HG02870 (cell line): Measurements from ENCODE around the gene RPL39L.

Source experiments
- ATAC-seq: cut with Tn5 transposase; IDR thresholded peaks from one replicate; pipeline ENCODE4 v1.9.1; 2021; ENCODE audit warnings: mild to moderate bottlenecking, moderate library complexity; ENCODE audit not compliant: unreplicated experiment

Gene RPL39L

GRCh38 chr3:187101184-187102072 lies 37.9 kb downstream of the RPL39L start:
- ATAC-seq: no peak

DNA sequence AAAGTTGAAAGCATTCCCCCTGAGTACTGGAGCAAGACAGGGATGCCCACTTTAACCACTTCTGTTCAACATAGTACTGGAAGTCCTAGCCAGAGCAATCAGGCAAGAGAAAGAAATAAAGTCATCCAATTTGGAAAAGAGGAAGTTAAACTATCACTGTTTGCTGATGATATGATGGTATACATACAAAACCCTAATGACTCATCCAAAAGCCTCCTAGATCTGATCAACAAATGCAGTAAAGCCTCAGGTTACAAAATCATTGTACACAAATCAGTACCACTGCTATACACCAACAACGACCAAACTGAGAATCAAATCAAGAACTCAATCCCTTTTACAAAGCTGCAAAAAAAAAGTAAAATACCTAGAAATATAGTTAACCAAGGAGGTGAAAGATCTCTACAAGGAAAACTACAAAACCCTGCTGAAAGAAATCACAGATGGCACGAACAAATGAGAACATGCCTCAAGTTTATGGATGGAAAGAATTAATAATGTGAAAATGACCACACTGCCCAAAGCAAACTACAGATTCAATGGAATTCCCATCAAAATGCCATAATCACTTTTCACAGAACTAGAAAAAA lies 40.3 kb downstream of the RPL39L start:
- ATAC-seq: no peak

DNA sequence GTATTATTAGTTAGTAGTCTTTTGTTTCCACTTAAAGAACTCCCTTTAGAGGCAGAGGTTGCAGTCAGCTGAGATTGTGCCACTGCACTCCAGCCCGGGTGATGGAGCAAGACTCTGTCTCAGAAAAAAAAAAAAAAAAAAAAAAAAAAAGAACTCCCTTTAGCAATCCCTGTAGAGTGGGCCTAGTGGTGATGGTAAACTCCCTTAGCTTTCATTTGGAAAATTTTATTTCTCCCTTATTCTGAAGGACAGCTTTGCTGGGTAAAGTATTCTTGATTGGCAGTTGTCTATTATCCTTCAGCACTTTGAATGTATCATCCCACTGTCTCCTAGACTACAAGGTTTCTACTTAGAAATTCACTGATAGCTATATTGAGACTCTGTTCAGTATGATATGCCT lies 46.0 kb downstream of the RPL39L start:
- ATAC-seq: no peak

DNA sequence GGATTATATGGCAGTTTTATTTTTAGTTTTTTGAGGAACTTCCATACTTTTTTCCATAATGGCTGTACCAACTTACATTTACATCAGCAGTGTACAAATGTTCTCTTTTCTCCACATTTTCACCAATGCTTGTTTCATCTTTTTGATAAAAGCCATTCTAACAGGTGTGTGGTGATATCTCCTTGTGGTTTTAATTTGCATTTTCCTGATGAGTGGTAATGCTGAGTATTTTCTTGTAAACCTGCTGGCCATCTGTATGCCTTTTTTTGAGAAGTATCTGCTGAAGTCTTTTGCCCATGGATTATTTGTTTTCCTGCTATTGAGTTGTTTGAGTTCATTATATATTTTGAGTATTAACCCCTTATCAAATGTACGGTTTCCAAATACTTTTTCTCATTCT lies 50.6 kb downstream of the RPL39L start:
- ATAC-seq: no peak

DNA sequence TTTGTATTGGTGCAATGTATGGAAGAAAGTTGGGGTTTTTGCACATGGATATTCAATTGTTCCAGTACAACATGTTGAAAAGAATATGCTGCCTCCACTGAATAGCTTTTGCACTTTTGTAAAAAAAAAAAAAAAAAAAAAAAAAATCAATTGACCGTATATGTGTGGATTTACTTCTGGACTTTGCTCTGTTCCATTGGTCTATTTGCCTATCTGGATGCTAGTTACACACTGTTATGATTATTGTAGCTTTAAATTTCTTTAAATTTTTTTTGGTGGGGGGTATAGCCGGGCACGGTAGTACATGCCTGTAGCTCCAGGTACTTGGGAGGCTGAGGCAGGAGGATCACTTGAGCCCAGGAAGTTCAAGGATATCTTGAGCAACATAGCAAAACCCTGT lies 52.5 kb downstream of the RPL39L start:
- no peak for ATAC-seq

GRCh38 chr3:187085933-187086332 lies 53.4 kb downstream of the RPL39L start:
- no peak for ATAC-seq

- no peak for ATAC-seq
These were observed 54.2 kb downstream of the RPL39L start for GRCh38 chr3:187085021-187085666.

DNA sequence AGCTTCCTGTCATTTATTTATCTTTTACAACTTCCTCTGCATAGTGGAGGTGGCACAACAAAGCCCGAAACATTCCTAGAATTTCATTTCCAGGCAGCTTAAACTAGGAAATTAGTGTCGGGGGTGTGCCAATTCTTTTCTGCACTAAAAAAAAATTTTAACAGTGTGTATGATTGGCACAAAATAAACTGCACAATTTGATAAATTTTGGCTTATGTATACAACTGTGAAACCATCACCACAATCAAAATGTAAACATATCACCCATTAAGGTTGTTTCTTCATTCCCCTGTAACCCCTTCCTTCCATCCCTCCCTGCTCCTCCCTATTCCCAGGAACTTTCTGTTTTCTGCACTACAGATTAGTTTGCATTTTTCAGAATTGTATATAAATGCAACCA lies 54.7 kb downstream of the RPL39L start:
- ATAC-seq: no peak

- ATAC-seq: no peak
These were observed 55.2 kb downstream of the RPL39L start for GRCh38 chr3:187084126-187084525.

- no peak for ATAC-seq
These were observed 56.4 kb downstream of the RPL39L start for GRCh38 chr3:187082758-187083375.

DNA sequence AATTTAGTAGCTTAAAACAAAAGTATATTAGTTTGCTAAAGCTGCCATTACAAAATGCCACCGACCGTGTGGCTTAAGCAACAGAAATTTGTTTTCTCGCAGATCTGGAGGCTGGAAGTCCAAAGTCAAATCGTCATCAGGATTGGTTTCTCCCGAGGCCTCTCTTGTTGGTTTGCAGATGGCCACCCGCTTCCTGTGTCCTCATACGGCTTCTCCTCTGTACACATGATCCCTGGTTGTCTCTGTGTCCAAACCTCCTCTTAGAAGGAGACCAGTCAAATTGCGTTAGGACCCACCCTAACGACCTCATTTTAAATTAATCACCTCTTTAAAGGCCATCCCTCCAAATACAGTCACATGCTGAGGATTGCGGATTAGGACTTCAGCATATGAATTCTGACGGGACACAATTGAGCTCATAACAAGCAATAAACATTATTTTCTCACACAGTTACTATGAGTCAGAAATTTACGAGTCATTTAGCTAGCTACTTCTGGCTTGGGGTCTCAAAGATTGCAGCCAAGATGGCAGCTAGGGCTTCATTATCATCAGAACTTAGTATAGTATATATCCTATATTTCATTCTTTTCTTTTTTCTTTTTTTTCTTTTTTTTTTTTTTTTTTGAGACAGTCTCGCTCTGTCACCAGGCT lies 58.4 kb downstream of the RPL39L start:
- ATAC-seq: no peak

GRCh38 chr3:187079090-187080022 lies 59.9 kb downstream of the RPL39L start:
- ATAC-seq: no peak

GRCh38 chr3:187077537-187077936 lies 61.8 kb downstream of the RPL39L start:
- no peak for ATAC-seq

GRCh38 chr3:187077085-187077484 lies 62.2 kb downstream of the RPL39L start:
- no peak for ATAC-seq

GRCh38 chr3:187076297-187076696 lies 63.0 kb downstream of the RPL39L start:
- no peak for ATAC-seq

DNA sequence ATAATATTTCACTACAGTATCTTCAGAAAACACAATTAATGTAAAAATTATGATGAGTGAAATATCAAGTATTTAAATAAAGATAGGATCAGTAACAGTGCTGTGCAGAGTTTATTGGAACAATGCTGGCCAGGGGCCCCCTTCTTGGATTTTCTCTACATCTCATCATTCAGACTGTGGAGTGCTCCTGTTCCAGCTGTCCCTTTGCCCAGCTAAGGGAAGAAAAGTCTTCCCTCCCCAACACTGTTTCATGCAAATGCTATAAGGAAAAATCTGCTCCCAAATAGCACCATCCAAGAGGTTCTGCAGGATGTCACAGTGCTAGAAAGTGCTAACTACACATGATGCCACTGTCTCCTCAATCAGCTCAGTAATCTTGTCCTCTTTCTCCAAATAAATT lies 64.5 kb downstream of the RPL39L start:
- ATAC-seq: no peak

GRCh38 chr3:187073581-187074098 lies 65.7 kb downstream of the RPL39L start:
- no peak for ATAC-seq

DNA sequence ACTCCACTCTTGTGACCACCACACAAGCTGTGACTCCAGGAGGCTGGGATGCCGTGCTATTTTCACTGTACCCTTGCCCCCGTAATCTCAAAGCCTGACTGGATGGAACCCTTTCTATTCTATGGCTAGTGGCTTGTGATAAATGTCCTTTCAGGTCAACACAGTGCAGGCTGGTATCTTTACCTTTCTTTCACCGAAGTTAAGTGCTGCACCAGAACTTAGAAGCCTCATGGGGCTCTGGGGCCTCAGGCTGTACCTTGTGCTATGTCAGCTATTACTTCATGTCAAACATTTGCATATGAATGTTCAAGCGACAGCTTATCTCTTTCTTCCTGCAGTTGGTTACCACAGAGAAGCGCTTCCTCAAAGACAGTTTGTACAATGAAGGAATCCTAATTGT lies 66.8 kb downstream of the RPL39L start:
- no peak for ATAC-seq

DNA sequence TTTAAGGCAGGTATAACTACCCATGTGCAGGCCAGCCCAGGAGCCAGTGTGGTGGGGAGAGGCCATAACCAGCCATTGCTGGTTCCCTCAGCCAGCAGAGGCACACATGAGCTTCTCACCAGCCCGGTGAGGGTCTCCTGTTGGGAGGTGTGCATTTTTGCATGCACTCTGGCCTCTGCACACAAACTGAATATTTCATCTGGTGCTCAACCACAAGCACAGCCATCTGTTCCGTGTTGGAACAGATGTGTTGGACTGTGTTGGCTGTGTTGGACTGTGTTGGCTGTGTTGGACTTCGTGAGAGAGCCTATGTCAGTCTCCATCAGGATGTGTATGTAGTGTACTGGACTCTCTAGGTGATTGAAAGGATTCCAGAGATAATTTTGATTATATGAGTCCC lies 67.2 kb downstream of the RPL39L start:
- ATAC-seq: no peak
